Measurements from ENCODE around the gene GLRA3. TPM values are rescaled to one million over a fixed set of nuclear protein-coding genes. Genes with fewer than 3 reads are reported as not detected.

GLRA3 gene
- total and polyA plus RNA-seq, 4 donors, result 0.06 to 0.15 TPM; not detected in 2

DNA sequence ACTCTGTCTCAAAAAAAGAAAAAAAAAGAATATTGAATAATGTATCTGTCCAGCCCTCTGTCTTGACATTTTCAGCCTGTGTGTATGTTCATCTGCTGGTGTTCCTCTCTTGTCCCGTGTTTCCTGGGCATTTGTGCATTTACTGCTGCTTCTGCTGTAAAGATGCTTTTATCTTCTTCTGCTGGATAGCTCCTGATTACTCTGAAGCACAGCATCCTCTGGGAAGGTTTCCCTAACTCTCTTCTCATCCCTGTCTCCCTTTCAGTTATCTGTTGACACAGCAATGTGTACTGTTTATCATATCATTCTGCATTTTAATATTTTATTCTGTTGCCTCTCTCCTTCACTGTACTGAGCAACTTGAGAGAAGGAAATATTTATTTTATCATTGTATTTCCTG is 232.5 kb downstream of the GLRA3 start:
- H3K27ac ChIP-seq (ENCODE audit: low read depth in 1 of 2, low read length in 1 of 2), result no peak overlapping the region
- no peaks in the 10 kb centered on the region for H3K27me3 ChIP-seq (ENCODE audit: control insufficient read depth in 3 of 3, insufficient read depth in 3 of 3, low read length in 2 of 3)
- H3K9ac ChIP-seq (ENCODE audit: insufficient read depth in 1 of 2, low read length in 2 of 2), result no peak overlapping the region
- TF ChIP-seq, protein P1, sequence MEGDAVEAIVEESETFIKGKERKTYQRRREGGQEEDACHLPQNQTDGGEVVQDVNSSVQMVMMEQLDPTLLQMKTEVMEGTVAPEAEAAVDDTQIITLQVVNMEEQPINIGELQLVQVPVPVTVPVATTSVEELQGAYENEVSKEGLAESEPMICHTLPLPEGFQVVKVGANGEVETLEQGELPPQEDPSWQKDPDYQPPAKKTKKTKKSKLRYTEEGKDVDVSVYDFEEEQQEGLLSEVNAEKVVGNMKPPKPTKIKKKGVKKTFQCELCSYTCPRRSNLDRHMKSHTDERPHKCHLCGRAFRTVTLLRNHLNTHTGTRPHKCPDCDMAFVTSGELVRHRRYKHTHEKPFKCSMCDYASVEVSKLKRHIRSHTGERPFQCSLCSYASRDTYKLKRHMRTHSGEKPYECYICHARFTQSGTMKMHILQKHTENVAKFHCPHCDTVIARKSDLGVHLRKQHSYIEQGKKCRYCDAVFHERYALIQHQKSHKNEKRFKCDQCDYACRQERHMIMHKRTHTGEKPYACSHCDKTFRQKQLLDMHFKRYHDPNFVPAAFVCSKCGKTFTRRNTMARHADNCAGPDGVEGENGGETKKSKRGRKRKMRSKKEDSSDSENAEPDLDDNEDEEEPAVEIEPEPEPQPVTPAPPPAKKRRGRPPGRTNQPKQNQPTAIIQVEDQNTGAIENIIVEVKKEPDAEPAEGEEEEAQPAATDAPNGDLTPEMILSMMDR (IDR thresholded peaks at IDR 0.05; ENCODE audit: control extremely low read depth, extremely low read depth), result no peak
- no peak for DNase-seq
- no peaks in the 10 kb centered on the region for H3K9me3 ChIP-seq (ENCODE audit: control insufficient read depth in 4 of 4, insufficient read depth in 3 of 4, low read length in 3 of 4)
- no peak overlapping the region for H3K4me3 ChIP-seq
- no peaks in the 10 kb centered on the region for H3K36me3 ChIP-seq (ENCODE audit: control insufficient read depth in 4 of 4, insufficient read depth in 4 of 4, low read length in 4 of 4)
- no peaks in the 10 kb centered on the region for H3K4me1 ChIP-seq (ENCODE audit: control insufficient read depth in 5 of 5, insufficient read depth in 5 of 5, low read length in 5 of 5)
- no peak for ATAC-seq (ENCODE audit: insufficient read depth, low FRiP score)
- WGBS, 2 donors, result 74 to 90% methylated on average over 1 of the region's 1 CpG

DNA sequence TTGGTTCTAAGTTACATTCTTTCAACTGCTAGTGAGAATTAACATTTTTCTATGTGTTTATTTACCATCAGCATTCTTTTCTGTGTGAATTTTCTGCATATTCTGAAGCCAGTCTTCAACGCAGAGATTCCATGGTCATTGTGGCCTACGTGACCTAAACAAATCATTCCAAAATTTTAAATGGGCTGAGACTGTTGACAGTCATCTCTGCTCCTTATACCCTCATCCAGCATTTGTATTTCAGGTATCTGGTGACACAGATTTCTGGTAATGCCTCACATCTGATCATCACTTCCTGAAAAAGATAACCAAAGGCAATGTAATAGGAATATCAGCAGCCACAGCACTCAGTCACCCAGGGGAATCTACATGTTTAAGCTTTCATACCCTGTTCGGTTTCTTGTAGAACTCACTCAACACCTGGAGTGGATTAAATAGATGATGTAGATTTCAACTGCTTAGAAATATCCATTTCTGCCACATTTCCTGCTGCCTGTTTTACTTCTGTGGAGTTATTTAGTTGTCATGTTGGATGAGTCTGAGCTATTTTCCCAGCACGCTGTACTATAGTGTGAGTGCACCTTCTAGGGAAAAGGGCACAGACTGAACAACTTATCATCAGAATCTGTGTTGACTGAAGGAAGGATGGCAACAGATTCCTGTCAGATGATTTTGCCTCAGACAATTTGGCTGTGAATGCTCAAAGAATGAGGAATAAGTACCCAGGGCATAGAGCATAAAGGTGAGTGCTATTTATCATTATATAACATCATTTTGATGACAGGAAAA is 233.7 kb downstream of the GLRA3 start:
- TF ChIP-seq, protein P1 (IDR thresholded peaks at IDR 0.05; ENCODE audit: control extremely low read depth, extremely low read depth), result no peak
- H3K27ac ChIP-seq (ENCODE audit: low read depth in 1 of 2, low read length in 1 of 2), result no peak overlapping the region

DNA sequence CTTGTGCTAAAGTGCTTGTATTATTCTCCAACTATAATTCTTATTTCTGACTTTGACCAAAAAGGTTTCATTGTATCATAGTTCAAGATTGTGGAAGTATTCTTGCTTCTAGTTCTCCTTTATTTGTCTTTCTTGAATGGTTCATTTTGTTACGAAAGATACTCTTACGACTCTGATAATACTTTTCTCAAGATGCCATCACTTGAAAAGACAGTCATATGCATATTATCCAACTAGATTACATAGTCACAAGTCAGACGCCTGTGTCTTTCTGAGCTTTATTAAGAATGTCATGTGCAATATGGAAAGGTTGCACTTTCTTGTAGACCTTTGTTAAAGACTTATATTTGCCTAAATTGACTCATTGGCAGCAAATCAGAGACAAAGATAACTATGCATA is 235.3 kb downstream of the GLRA3 start:
- Histone ChIP-seq H3K4me3 (no peak overlapping the region), H3K36me3 (ENCODE audit: control insufficient read depth in 4 of 4, insufficient read depth in 4 of 4, low read length in 4 of 4) (no peaks in the 10 kb centered on the region), H3K27ac (ENCODE audit: low read depth in 1 of 2, low read length in 1 of 2) (no peak overlapping the region), H3K4me1 (ENCODE audit: control insufficient read depth in 5 of 5, insufficient read depth in 5 of 5, low read length in 5 of 5) (no peaks in the 10 kb centered on the region), H3K27me3 (ENCODE audit: control insufficient read depth in 3 of 3, insufficient read depth in 3 of 3, low read length in 2 of 3) (no peaks in the 10 kb centered on the region), H3K9me3 (ENCODE audit: control insufficient read depth in 4 of 4, insufficient read depth in 3 of 4, low read length in 3 of 4) (no peaks in the 10 kb centered on the region), H3K9ac (ENCODE audit: insufficient read depth in 1 of 2, low read length in 2 of 2) (no peak overlapping the region)
- 74 to 75% methylated on average over 3 of the region's 3 CpGs for WGBS, 2 donors
- ATAC-seq (ENCODE audit: insufficient read depth, low FRiP score), result no peak
- DNase-seq, result no peak
- TF ChIP-seq, protein P1 (IDR thresholded peaks at IDR 0.05; ENCODE audit: control extremely low read depth, extremely low read depth), result no peak

More for the DNA sequence above, 233.7 kb downstream of the GLRA3 start:
- ATAC-seq (ENCODE audit: insufficient read depth, low FRiP score) (no peak), DNase-seq (no peak)
- Histone ChIP-seq H3K9me3 (ENCODE audit: control insufficient read depth in 4 of 4, insufficient read depth in 3 of 4, low read length in 3 of 4) (no peaks in the 10 kb centered on the region), H3K36me3 (ENCODE audit: control insufficient read depth in 4 of 4, insufficient read depth in 4 of 4, low read length in 4 of 4) (no peaks in the 10 kb centered on the region), H3K27me3 (ENCODE audit: control insufficient read depth in 3 of 3, insufficient read depth in 3 of 3, low read length in 2 of 3) (no peaks in the 10 kb centered on the region), H3K4me3 (no peak overlapping the region), H3K9ac (ENCODE audit: insufficient read depth in 1 of 2, low read length in 2 of 2) (no peak overlapping the region), H3K4me1 (ENCODE audit: control insufficient read depth in 5 of 5, insufficient read depth in 5 of 5, low read length in 5 of 5) (no peaks in the 10 kb centered on the region)
- 86 to 94% methylated on average over 4 of the region's 4 CpGs for WGBS, 2 donors
